HG03565 (cell line): ENCODE results near the gene ACTR1A.

ENCODE experiments used
- ATAC-seq: cut with Tn5 transposase; IDR thresholded peaks from one replicate; pipeline ENCODE4 v1.9.1; 2021; ENCODE audit warnings: mild to moderate bottlenecking, moderate library complexity; ENCODE audit not compliant: unreplicated experiment

ACTR1A gene

DNA sequence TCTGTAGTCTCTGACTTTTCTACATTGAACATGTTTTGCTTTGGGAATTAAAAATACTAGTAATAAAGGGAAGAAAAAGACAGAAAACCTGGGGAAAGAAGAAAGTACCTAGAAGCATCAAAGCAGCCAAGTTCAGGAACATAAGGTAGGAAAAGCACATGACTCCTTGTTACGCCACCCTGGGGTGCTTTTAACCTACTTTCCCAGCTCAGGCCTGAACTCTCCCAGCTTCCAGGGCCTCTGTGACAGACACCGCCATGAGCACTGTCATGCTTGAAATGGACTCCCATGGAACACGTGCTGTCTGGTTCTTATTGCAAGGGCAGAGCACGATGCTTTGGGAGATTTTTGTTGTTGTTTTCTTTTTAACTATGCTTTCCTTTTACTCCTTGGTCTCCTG, 11.4 kb downstream of the ACTR1A start:
- ATAC-seq: no peak

DNA sequence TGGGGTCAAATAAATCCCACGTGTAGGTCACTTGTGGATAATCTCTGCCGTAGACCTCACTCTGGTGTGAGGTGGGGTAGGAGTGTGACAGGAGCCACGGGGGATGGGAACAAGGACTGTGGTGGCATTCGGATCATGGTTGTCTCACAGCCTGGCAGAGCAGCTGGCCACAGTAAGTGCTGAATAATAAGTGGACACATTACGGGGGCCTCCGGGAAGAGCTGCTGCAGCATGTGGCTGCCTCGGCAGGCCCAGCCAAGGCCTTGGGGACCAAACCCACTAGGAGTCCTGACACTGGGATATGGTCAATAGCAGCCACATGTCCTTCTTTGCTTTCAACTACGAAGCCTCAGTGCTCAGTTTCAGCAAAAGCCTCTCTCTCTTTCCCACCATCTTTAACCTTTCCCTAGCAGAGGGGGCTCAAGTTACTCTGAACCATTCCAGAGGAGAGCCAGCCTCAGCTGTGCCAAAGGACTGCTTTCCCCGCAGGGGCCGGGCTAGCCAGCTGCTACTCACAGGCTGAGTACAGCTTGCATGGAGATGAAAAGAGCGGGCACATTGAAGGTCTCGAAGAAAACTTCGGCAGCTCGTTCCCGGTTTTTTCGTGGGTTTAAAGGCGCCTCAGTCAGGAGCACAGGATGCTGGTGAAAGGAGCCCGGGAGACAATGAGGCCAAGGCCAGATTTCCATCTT, 17.3 kb downstream of the ACTR1A start:
- ATAC-seq: no peak

- ATAC-seq: no peak
Observed at GRCh38 chr10:102484021-102484420, 18.5 kb downstream of the ACTR1A start.

DNA sequence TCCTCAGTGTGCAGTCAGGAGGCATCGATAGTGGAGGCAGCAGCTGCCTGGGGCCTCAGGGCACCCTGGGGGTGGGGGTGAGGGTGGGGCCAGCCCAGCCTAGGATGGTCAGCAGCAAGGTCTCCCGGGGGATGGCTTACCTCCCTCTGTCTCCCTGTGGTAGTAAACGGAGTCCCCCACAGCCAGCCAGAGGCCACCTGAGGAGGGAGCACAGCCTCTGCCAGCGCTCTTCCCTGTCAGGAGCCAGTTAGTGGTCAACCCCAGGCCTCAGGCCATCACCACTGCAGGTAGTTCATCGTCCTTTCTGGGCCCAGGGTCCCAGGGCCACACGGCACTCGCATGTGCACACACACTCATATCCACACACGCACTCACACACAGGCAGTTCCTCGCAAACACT, 22.1 kb downstream of the ACTR1A start:
- no peak for ATAC-seq

DNA sequence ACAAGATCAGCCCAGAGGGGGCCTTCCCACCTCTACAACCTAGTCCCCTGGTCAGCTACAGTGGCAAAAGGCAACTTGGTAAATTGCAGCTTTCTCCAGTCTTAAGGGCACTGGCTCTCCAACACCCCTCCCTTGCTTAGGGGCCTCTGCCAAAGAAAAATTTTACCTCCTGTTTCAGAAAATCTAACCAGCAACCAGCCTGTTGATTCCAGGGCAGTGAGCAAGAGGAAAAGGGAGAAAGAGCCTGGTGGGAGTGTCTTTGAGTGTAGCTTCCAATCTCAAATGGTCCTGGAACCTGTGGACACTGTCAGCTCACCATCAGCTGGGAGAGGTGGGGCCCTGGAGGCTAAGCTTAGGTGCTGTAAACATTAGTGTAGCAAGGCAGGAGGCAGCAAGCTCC, 22.9 kb downstream of the ACTR1A start:
- no peak for ATAC-seq

DNA sequence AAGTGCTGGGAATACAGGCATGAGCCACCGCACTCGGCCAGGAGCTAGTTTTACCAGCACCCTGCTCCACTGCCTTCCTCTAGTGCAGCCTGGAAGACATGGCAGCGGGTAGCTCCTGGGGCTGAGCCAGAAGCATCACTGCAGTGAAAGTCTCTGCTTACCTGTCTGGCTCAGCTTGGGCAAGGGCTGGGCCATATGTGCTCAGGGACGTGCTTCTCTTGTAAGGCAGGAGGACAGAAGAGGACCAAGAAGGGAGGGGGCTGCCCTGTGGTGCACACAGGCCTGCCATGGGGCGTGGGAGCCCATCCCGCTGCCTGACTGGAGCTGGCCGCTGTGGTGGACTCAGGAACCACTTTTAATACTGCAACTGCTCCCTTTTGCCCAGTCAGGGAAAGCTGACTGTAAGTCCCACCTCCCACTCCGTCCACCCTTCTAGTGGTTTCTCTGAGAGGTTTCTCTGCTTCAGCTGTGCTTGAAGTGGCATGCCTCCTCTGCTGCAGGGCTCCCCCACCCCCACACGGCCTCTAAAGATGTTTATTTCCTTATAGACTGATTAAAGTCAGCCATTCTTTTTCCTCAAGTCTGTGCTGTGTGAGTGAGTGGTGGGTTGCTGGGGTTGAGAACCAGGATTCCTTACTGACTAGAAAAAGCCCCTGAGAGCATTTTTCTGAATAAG, 25.9 kb downstream of the ACTR1A start:
- ATAC-seq: no peak

DNA sequence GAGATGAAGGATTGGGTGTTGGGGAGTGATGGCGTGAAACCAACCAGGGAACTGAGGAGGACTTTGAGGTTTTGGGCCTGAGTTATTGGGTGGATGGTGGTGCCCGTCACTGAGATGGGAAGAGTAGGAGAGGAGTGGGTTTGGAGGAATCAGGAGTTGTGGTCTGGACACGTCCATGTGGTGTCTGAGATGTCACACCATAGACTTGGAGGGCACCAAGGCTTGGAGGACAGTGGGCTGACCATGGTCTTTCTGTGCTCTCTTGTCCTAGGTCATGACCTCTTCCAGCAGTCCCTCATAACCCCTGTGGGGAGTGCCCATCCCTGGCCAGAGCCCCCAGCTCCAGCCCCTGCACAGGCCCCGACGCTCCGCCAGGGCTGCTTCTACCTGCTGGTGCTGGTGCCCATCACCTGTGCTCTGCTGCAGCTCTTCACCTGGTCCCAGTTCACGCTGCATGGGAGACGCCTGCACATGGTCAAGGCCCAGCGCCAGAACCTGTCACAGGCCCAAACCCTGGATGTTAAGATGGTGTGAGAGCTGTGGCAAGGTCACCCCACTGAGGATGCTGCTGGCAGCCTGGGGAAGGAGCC, 27.0 kb downstream of the ACTR1A start:
- ATAC-seq: no peak

- ATAC-seq: no peak
Observed at GRCh38 chr10:102473445-102474331, 28.8 kb downstream of the ACTR1A start.

GRCh38 chr10:102470579-102471546, 31.6 kb downstream of the ACTR1A start:
- ATAC-seq: no peak

DNA sequence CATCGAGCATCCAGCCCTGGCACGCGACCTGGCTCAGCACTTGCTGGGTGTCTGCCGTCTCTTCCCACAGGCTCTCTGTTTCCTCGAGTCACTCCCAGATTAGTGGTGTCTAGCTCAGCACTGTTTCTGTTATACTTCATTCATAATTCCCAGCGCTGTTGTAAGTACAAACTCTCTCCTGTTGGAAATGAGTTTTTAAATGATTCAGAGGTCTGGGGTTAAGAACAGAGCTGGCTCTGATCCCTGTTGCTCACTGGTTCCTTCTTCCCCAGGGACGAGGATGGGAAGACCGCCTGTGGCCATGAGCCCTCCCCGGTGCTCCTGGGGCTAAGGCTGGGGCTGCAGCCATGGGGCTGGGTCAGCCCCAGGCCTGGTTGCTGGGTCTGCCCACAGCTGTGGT, 33.8 kb downstream of the ACTR1A start:
- ATAC-seq: no peak

DNA sequence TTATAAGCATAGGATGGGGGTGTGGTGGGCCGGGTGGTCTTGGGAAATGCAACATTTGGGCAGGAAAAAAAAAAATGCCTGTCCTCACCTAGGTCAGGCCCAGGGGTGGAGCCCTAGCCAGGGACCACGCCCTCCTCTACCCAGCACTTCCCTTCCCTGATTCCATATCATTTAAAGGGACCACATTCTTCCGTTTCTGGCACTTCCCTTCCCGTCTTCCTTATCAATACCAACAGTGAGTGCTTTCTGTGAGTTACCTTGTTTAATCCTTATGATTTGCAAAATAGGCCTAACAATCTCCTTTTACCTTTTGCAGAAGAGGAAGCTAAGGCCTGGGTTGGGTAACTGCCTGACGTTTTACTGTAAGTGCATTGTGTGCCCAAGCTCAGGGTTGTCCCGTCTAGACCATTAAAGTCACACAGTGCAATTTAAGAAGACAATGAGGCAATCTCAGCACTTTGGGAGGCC, 34.5 kb downstream of the ACTR1A start:
- ATAC-seq: no peak

GRCh38 chr10:102467318-102467717, 35.2 kb downstream of the ACTR1A start:
- ATAC-seq: no peak

GRCh38 chr10:102465466-102465865, 37.0 kb downstream of the ACTR1A start:
- ATAC-seq: no peak

DNA sequence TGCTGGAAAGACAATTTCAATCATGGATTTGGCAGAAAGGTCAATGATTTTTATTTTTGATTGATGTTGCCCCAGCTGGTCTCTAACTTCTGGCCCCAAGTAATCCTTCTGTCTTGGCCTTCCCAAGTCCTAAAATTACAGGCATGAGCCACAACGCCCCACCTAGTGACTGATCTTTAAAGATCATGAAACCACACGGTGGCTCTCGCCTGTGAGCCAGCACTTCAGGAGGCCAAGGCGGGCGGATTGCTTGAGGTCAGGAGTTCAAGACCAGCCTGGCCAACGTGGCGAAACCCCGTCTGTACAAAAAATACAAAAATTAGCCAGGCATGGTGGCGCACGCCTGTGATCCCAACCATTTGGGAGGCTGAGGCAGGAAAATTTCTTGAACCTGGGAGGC, 38.5 kb downstream of the ACTR1A start:
- ATAC-seq: no peak

- no peak for ATAC-seq
Observed at GRCh38 chr10:102462512-102463054, 39.9 kb downstream of the ACTR1A start.

GRCh38 chr10:102461187-102462054, 41.1 kb downstream of the ACTR1A start:
- peak; percentile 73 for ATAC-seq

GRCh38 chr10:102460836-102461186, 41.7 kb downstream of the ACTR1A start:
- peak; percentile 14 for ATAC-seq

DNA sequence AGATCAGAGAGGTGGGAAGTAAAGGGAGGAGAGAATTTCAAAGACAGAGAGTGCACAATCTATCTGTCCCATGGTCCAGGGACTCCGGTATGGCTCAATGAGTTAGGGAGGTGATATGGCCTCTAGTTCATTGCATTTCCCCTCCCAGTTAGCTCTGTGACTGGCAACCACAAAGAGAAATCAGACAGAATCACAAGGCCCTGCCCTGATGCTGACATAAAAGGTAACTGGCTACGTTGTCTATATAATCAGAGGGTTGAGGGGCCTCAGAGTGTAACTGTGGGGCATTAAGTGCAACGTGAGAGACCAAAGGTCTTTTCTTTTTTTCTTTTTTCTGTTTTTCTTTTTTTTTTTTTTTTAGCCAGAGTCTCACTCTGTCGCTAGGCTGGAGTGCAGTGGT, 43.9 kb downstream of the ACTR1A start:
- ATAC-seq: no peak

DNA sequence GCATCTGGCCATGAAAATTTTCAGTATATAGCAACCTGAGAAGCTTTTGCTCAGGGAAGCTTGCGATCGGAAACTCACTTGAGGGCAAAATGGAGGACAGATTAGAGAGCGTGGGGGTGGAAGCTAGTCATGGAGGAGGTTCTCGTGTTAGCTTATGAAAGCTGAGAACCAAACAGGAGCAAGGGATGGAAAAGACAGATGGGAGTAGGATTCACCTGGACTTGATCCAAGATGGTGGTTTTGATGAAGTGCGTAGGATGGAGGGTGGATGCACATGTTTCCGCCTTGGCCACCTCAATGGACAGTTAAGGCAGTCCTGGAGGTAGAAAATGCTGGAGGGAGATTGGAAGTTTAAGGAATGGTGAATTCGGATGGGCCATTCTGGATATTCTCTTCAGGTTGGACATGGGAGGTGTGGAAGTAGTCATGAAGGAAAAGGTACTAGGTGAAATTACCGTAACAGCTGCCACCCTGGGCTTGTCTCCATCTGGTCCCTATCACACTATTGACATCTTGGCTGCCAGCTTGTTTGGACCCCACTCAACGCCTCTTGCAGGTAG, 44.8 kb downstream of the ACTR1A start:
- ATAC-seq: no peak
